Small intestine (tissue), 7 donors: ENCODE results near the gene ZNF107. TPM values are rescaled to one million over a fixed set of nuclear protein-coding genes. Genes with fewer than 3 reads are reported as not detected.

Source experiments
- DNase-seq, 2 donors: peaks; one replicate each; pipeline versions ENCODE4 v3.0.0 to v3.0.0-alpha.2; 2013
- FAIRE-seq: peaks from 2 replicates; lab custom pipeline; 2012; peaks lifted over from hg19 to GRCh38; lab: Jason Lieb, UNC
- H3K27ac ChIP-seq, 3 donors: one replicate each; pipeline ENCODE4 v1.5.1; 2013; ENCODE audit warnings: low read length in 2 of 3, mild to moderate bottlenecking in 2 of 3, control low read depth in 1 of 3, inconsistent platforms in 1 of 3, low read depth in 1 of 3, moderate library complexity in 1 of 3
- H3K27me3 ChIP-seq, 3 donors: one replicate each; pipeline ENCODE4 v1.6.1; 2013; ENCODE audit warnings: low read length in 3 of 3, inconsistent platforms in 1 of 3; ENCODE audit not compliant: control insufficient read depth in 3 of 3, insufficient read depth in 3 of 3
- H3K36me3 ChIP-seq, 3 donors: one replicate each; pipeline ENCODE4 v1.6.1; 2013; ENCODE audit warnings: low read length in 3 of 3, inconsistent platforms in 1 of 3, low read depth in 1 of 3, mild to moderate bottlenecking in 1 of 3, moderate library complexity in 1 of 3; ENCODE audit not compliant: control insufficient read depth in 3 of 3, insufficient read depth in 2 of 3
- H3K4me1 ChIP-seq, 3 donors: one replicate each; pipeline ENCODE4 v1.6.1; 2013; ENCODE audit warnings: low read length in 2 of 3, inconsistent platforms in 1 of 3, low read depth in 1 of 3, mild to moderate bottlenecking in 1 of 3, moderate library complexity in 1 of 3; ENCODE audit not compliant: control insufficient read depth in 3 of 3, insufficient read depth in 2 of 3
- H3K4me3 ChIP-seq, 3 donors: one replicate each; pipeline ENCODE4 v1.5.1; 2013; ENCODE audit warnings: low read length in 3 of 3, control low read depth in 1 of 3, inconsistent platforms in 1 of 3, low read depth in 1 of 3, mild to moderate bottlenecking in 1 of 3, moderate library complexity in 1 of 3
- H3K9me3 ChIP-seq, 2 donors: one replicate each; pipeline ENCODE4 v1.6.1; 2013; ENCODE audit warnings: low read depth in 1 of 2, low read length in 1 of 2; ENCODE audit not compliant: control insufficient read depth in 2 of 2, insufficient read depth in 1 of 2
- WGBS, 3 donors: extraction: QIAGEN DNeasy Blood & Tissue Kit; methylation state at CpG; one replicate each; pipeline ENCODE4 v1.1.7; 2013; 5-methylcytosine and 5-hydroxymethylcytosine counted together
- polyA plus RNA-seq, 4 donors: library from polyadenylated mRNA; stranded (reverse) in 3 of 4; unstranded in 1 of 4; fragments of 200-250 nt in 3 of 4; fragments of 120-200 nt in 1 of 4; gene quantifications; one replicate each; pipeline versions ENCODE4 v1.2.1 to v1.2.3, GENCODE V29; 2013
- donor health status: healthy with polysubstance abuse.
- donor health status: control.
- donor health status: control.
- donor health status: Bipolar disorder and iron deficiency.
- donor health status: healthy.

ZNF107 gene
- polyA plus RNA-seq, 4 donors, result 0.81 to 6.2 (median 1.7) TPM

DNA sequence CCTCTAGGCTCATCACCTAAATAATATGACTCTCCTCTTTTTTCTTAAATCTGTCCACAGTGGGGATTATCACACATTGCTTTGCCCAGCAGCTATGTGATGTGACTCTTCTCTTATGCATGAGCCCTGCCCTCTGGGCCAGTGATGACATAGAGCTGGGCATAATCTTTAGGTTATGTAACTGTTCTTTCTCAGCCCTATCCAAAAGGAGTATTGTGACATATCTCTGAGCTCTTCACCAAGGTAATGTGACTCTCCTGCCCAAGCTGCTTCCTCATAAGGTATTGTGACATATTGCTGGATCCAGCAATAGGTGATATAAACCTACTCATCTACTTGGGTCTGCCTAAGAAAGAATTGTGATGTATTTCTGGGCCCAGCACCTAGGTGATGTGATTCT lies 37.7 kb upstream of the ZNF107 start:
- FAIRE-seq (no peak), DNase-seq (no peak)
- H3K27me3 ChIP-seq, result no peaks in the 10 kb centered on the region
- no peak overlapping the region for H3K27ac ChIP-seq
- no peaks in the 10 kb centered on the region for H3K4me1 ChIP-seq
- H3K9me3 ChIP-seq, result peaks cover 0 to 18% of the 10 kb centered on the region in 2 donors
- no peak overlapping the region for H3K4me3 ChIP-seq
- no peaks in the 10 kb centered on the region for H3K36me3 ChIP-seq

DNA sequence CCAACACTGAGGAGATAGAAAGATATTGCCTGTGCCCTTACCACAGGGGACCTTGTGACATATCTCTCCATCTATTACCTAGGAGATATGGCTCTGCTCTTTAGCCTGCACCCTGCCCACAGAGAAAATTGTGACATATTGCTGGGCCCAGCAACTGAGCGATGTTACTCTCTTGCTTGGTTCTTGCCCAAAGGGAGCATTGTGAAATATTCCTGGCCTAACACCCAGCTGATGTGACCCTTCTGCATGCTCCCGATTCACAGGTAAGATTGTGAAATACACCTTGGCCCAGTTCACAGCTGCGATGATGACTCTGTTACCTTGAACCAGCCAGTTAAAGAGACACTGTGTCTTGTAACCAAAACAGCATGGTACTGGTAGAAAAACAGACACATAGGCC lies 37.2 kb upstream of the ZNF107 start:
- Histone ChIP-seq H3K27ac (no peak overlapping the region), H3K4me3 (no peak overlapping the region), H3K36me3 (no peaks in the 10 kb centered on the region), H3K27me3 (no peaks in the 10 kb centered on the region), H3K4me1 (no peaks in the 10 kb centered on the region), H3K9me3 (peaks cover 0 to 24% of the 10 kb centered on the region in 2 donors)
- WGBS, 3 donors, result 78 to 90% (median 79%) methylated on average over 3 of the region's 3 CpGs
- DNase-seq (no peak), FAIRE-seq (no peak)

- peak in 1 of 2 donors; percentile 1 for DNase-seq
- WGBS, 3 donors, result 23 to 34% (median 24%) methylated on average over 2 of the region's 2 CpGs
Measured at GRCh38 chr7:64630496-64630895, 35.4 kb upstream of the ZNF107 start.

GRCh38 chr7:64632029-64632428 lies 33.9 kb upstream of the ZNF107 start:
- FAIRE-seq, result no peak
- H3K4me1 ChIP-seq, result no peaks in the 10 kb centered on the region
- H3K27ac ChIP-seq, result no peak overlapping the region
- H3K4me3 ChIP-seq, result no peak overlapping the region
- H3K9me3 ChIP-seq, result peaks cover 0 to 37% of the 10 kb centered on the region in 2 donors
- no peaks in the 10 kb centered on the region for H3K36me3 ChIP-seq
- no peak for DNase-seq
- 63 to 78% (median 72%) methylated on average over 1 of the region's 1 CpG for WGBS, 3 donors
- no peaks in the 10 kb centered on the region for H3K27me3 ChIP-seq

More at GRCh38 chr7:64630496-64630895, 35.4 kb upstream of the ZNF107 start:
- no peaks in the 10 kb centered on the region for H3K27me3 ChIP-seq
- H3K4me1 ChIP-seq, result no peaks in the 10 kb centered on the region
- H3K9me3 ChIP-seq, result peaks cover 0 to 36% of the 10 kb centered on the region in 2 donors
- FAIRE-seq, result no peak
- no peak overlapping the region for H3K4me3 ChIP-seq
- H3K27ac ChIP-seq, result no peak overlapping the region
- no peaks in the 10 kb centered on the region for H3K36me3 ChIP-seq

DNA sequence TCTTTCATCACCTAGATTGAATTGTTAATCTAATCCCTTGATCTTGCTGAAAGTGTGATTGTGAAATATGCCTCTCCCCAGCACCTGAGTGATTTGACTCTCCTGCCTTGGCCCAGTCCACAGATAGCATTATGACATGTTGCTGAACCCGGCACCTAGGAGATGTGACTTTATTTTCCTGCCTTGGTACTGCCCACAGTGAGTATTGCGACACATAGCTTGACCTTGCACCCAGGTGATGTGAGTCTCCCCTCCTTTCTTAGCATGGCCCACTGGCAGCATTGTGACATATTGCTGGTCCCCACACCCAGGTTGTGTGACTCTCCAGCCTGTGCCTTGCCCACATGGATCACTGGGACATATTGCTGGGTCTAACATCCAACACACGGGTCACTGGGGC lies 32.5 kb upstream of the ZNF107 start:
- DNase-seq (no peak), FAIRE-seq (no peak)
- H3K27ac ChIP-seq, result no peak overlapping the region
- no peak overlapping the region for H3K4me3 ChIP-seq
- WGBS, 3 donors, result 59 to 73% (median 61%) methylated on average over 3 of the region's 3 CpGs
- H3K36me3 ChIP-seq, result no peaks in the 10 kb centered on the region
- H3K4me1 ChIP-seq, result no peaks in the 10 kb centered on the region
- H3K9me3 ChIP-seq, result peaks cover 0 to 32% of the 10 kb centered on the region in 2 donors
- H3K27me3 ChIP-seq, result no peaks in the 10 kb centered on the region

- no peak for DNase-seq
- Histone ChIP-seq H3K27me3 (no peaks in the 10 kb centered on the region), H3K9me3 (peaks cover 0 to 33% of the 10 kb centered on the region in 2 donors), H3K36me3 (no peaks in the 10 kb centered on the region), H3K4me1 (no peaks in the 10 kb centered on the region), H3K27ac (no peak overlapping the region), H3K4me3 (no peak overlapping the region)
- no peak for FAIRE-seq
- WGBS, 3 donors, result 62 to 79% (median 63%) methylated on average over 2 of the region's 2 CpGs
Measured at GRCh38 chr7:64634406-64635062, 31.4 kb upstream of the ZNF107 start.

DNA sequence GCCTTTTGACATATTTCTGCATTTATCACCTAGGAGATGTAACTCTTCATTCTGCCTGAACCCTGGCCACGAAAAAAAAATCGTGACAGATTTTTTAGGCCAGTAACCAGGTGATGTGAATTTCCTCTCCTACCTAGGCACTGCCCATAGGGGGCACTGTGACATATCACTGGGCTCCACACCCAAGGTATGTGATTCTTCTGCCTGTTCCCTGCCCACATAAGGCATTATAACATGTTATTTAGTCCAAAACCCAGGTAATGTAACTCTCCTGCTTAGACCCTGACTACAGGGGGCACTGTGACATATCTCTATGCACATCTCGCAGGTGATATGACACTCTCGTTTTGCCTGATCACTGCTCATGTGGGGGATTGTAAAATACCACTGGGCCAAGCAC lies 29.5 kb upstream of the ZNF107 start:
- WGBS, 3 donors, result 50 to 63% (median 61%) methylated on average over 4 of the region's 4 CpGs

GRCh38 chr7:64637521-64638445 lies 28.1 kb upstream of the ZNF107 start:
- H3K4me1 ChIP-seq, result no peaks in the 10 kb centered on the region
- DNase-seq (no peak), FAIRE-seq (no peak)
- no peaks in the 10 kb centered on the region for H3K27me3 ChIP-seq
- no peak overlapping the region for H3K27ac ChIP-seq
- no peaks in the 10 kb centered on the region for H3K36me3 ChIP-seq
- H3K4me3 ChIP-seq, result no peak overlapping the region
- 67 to 71% (median 69%) methylated on average over 4 of the region's 4 CpGs for WGBS, 3 donors
- H3K9me3 ChIP-seq, result peaks cover 0 to 42% of the 10 kb centered on the region in 2 donors

More for the DNA sequence above, 29.5 kb upstream of the ZNF107 start:
- Histone ChIP-seq H3K36me3 (no peaks in the 10 kb centered on the region), H3K9me3 (peaks cover 0 to 39% of the 10 kb centered on the region in 2 donors), H3K4me1 (no peaks in the 10 kb centered on the region), H3K27ac (no peak overlapping the region), H3K4me3 (no peak overlapping the region), H3K27me3 (no peaks in the 10 kb centered on the region)
- DNase-seq, result no peak
- FAIRE-seq, result no peak
